Suprapubic skin (tissue), 4 donors: ENCODE measurements around the gene SPNS3.

Experiments
- EP300 ChIP-seq: sonication (generic); formaldehyde crosslinking; IDR thresholded peaks from one replicate; pipeline ENCODE4 v1.6.1; 2017; ENCODE audit warnings: antibody characterized with exemption
- POLR2A ChIP-seq, 2 donors: fragments of 450-650 bp; IDR thresholded peaks; one replicate each; pipeline ENCODE4 v1.6.1; 2017; ENCODE audit warnings: antibody characterized with exemption in 2 of 2, mild to moderate bottlenecking in 2 of 2, moderate library complexity in 2 of 2
- POLR2AphosphoS5 ChIP-seq, 3 donors: sonication (generic); formaldehyde crosslinking; IDR thresholded peaks; one replicate each; pipeline ENCODE4 v1.6.1; 2017; ENCODE audit warnings: antibody characterized with exemption in 3 of 3
- TF ChIP-seq, protein P1 (sequence below), 2 donors: fragments of 200-600 bp in 1 of 2; fragments of 450-650 bp in 1 of 2; sonication (generic) in 1 of 2; IDR thresholded peaks; one replicate each; pipeline ENCODE4 v1.5.1; 2016 to 2019; ENCODE audit warnings: antibody characterized with exemption in 2 of 2, mild to moderate bottlenecking in 1 of 2, moderate library complexity in 1 of 2

DNA sequence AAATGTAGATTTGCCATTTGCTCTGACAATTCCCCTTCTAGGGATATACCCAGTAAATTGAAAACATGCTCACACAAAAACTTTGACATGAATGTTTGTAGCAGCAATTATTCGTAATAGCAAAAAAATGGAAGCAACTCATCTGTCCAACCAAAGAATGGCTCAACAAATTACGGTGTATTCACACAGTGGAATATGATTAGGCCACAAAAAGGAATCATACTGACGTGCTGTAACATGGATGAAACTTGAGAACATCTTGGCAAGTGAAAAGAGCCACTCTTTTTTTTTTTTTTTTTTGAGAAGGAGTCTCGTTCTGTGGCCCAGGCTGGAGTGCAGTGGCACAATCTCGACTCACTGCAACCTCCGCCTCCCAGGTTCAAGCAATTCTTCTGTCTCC is 24.1 kb upstream of the SPNS3 start:
- TF ChIP-seq, protein P1, sequence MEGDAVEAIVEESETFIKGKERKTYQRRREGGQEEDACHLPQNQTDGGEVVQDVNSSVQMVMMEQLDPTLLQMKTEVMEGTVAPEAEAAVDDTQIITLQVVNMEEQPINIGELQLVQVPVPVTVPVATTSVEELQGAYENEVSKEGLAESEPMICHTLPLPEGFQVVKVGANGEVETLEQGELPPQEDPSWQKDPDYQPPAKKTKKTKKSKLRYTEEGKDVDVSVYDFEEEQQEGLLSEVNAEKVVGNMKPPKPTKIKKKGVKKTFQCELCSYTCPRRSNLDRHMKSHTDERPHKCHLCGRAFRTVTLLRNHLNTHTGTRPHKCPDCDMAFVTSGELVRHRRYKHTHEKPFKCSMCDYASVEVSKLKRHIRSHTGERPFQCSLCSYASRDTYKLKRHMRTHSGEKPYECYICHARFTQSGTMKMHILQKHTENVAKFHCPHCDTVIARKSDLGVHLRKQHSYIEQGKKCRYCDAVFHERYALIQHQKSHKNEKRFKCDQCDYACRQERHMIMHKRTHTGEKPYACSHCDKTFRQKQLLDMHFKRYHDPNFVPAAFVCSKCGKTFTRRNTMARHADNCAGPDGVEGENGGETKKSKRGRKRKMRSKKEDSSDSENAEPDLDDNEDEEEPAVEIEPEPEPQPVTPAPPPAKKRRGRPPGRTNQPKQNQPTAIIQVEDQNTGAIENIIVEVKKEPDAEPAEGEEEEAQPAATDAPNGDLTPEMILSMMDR (IDR thresholded peaks at IDR 0.05), result no peak
- no peak for TF ChIP-seq POLR2A (IDR thresholded peaks at IDR 0.05)
- no peak for TF ChIP-seq POLR2AphosphoS5 (IDR thresholded peaks at IDR 0.05)
- no peak for TF ChIP-seq EP300
